GM12878 (cell line): Measurements from ENCODE around the gene DEXI. TPM values are rescaled to one million over a fixed set of nuclear protein-coding genes. Genes with fewer than 3 reads are reported as not detected.
A peak's percentile ranks its signal among the peaks of the same experiment; 100 is the strongest.

Experiments
- ATAC-seq: fragments of 200-7000 bp; cut with Tn5 transposase; 3 replicates; pipeline ENCODE4 v1.9.1; 2020; ENCODE audit warnings: mild to moderate bottlenecking, moderate library complexity
- BruUV-seq: library from RNA; stranded (reverse); fragments of 400-500 nt; replicated peaks from 2 replicates; lab custom pipeline; 2021; lab: Mats Ljungman, UMichigan
- CTCF ChIA-PET: fragments of 300-600 bp; sonication (Branson Sonifier 250); formaldehyde crosslinking; extraction: SDS; loops from one replicate; lab custom pipeline; 2021; ENCODE audit warnings: inconsistent platforms; lab: Yijun Ruan, JAX
- POLR2A ChIA-PET: fragments of 350-600 bp; formaldehyde crosslinking; extraction: SDS; loops from one replicate; lab custom pipeline; 2021; ENCODE audit warnings: inconsistent platforms; lab: Charles Lee
- RAD21 ChIA-PET: fragments of 300-600 bp; sonication (Branson Sonifier 250); formaldehyde crosslinking; loops from one replicate; lab custom pipeline; 2023; ENCODE audit warnings: antibody characterized with exemption; ENCODE audit not compliant: unreplicated experiment; lab: Charles Lee
- SMC1A ChIA-PET: fragments of 300-600 bp; sonication (Branson Sonifier 250); formaldehyde crosslinking; loops from one replicate; lab custom pipeline; 2023; ENCODE audit not compliant: unreplicated experiment, uncharacterized antibody; lab: Charles Lee
- DNase-seq: peaks from one replicate; pipeline ENCODE4 v3.0.0-alpha.2; 2011; ENCODE audit warnings: low read depth, low spot score
- FAIRE-seq: peaks from 3 replicates; lab custom pipeline; 2011; peaks lifted over from hg19 to GRCh38; lab: Jason Lieb, UNC
- H2AFZ ChIP-seq: 2 replicates; pipeline ENCODE4 v1.6.0; 2011; ENCODE audit warnings: low read depth, low read length, control low read depth; ENCODE audit not compliant: control insufficient read depth
- H3K27ac ChIP-seq: 2 replicates; pipeline ENCODE4 v1.5.1; 2011; ENCODE audit warnings: control low read depth; ENCODE audit not compliant: control insufficient read depth, insufficient read depth
- H3K27me3 ChIP-seq, 2 experiments: replicated peaks in 1 of 2; 2 replicates each; pipeline versions ENCODE4 v1.6.0 to v1.6.1; 2011; ENCODE audit warnings: low read length in 1 of 2; ENCODE audit not compliant: control insufficient read depth in 2 of 2, insufficient read depth in 2 of 2
- H3K36me3 ChIP-seq, 2 experiments: 2 replicates each; pipeline ENCODE4 v1.5.1; 2011; ENCODE audit warnings: low read length in 1 of 2; ENCODE audit not compliant: control insufficient read depth in 2 of 2, insufficient read depth in 2 of 2
- H3K4me1 ChIP-seq: 2 replicates; pipeline ENCODE4 v1.6.1; 2011; ENCODE audit warnings: mild to moderate bottlenecking, low read length, moderate library complexity, mixed read lengths; ENCODE audit not compliant: control insufficient read depth, insufficient read depth
- H3K4me2 ChIP-seq: 2 replicates; pipeline ENCODE4 v1.6.0; 2011; ENCODE audit warnings: control low read depth; ENCODE audit not compliant: control insufficient read depth, insufficient read depth
- H3K4me3 ChIP-seq: fragments of 200-600 bp; sonication (generic); 2 replicates; pipeline ENCODE4 v1.5.1; 2016
- H3K79me2 ChIP-seq: 2 replicates; pipeline ENCODE4 v1.6.0; 2011; ENCODE audit warnings: low read length; ENCODE audit not compliant: control insufficient read depth, insufficient read depth
- H3K9ac ChIP-seq: 2 replicates; pipeline ENCODE4 v1.8.0; 2011; ENCODE audit warnings: low read length, control low read depth, mixed read lengths; ENCODE audit not compliant: control insufficient read depth, insufficient read depth
- H3K9me3 ChIP-seq: replicated peaks from 3 replicates; pipeline ENCODE4 v1.5.1; 2011; ENCODE audit warnings: mild to moderate bottlenecking, low read length; ENCODE audit not compliant: control insufficient read depth, insufficient read depth
- H4K20me1 ChIP-seq: 2 replicates; pipeline ENCODE4 v1.6.0; 2011; ENCODE audit not compliant: control insufficient read depth, insufficient read depth
- ATF7 ChIP-seq: fragments of 450-650 bp; IDR thresholded peaks from 2 replicates; pipeline ENCODE4 v1.6.1; 2016; ENCODE audit warnings: low read depth, mild to moderate bottlenecking
- BHLHE40 ChIP-seq, 2 experiments: fragments of 450-650 bp in 1 of 2; IDR thresholded peaks; 2 replicates each; pipeline ENCODE4 v1.6.1; 2011 to 2017; ENCODE audit warnings: low read depth in 2 of 2, borderline replicate concordance in 1 of 2, improper control_type of control experiment in 1 of 2, low read length in 1 of 2, mild to moderate bottlenecking in 1 of 2
- BRCA1 ChIP-seq: IDR thresholded peaks from 2 replicates; pipeline ENCODE4 v1.6.1; 2011; ENCODE audit warnings: low read depth, low read length, improper control_type of control experiment
- CEBPB ChIP-seq, 2 experiments: fragments of 150-350 bp in 1 of 2; IDR thresholded peaks; 2 replicates each; pipeline ENCODE4 v1.6.1; 2012 to 2014; ENCODE audit warnings: low read depth in 2 of 2, low read length in 2 of 2, borderline replicate concordance in 1 of 2, inconsistent platforms in 1 of 2
- EED ChIP-seq: sonication (generic); IDR thresholded peaks from 2 replicates; pipeline ENCODE4 v1.6.1; 2016; ENCODE audit warnings: antibody characterized with exemption, low read depth
- HDGF ChIP-seq: fragments of 450-650 bp; IDR thresholded peaks from 2 replicates; pipeline ENCODE4 v1.6.1; 2016; ENCODE audit warnings: antibody characterized with exemption
- JUNB ChIP-seq: IDR thresholded peaks from 2 replicates; pipeline ENCODE4 v1.6.1; 2016; ENCODE audit warnings: antibody characterized with exemption, mild to moderate bottlenecking
- LARP7 ChIP-seq: fragments of 450-650 bp; IDR thresholded peaks from 2 replicates; pipeline ENCODE4 v1.6.1; 2017; ENCODE audit warnings: mild to moderate bottlenecking
- REST ChIP-seq: IDR thresholded peaks from 2 replicates; pipeline ENCODE4 v1.6.1; 2012; ENCODE audit warnings: mild to moderate bottlenecking, low read depth, low read length
- SPI1 ChIP-seq: IDR thresholded peaks from 2 replicates; pipeline ENCODE4 v1.6.1; 2011; ENCODE audit warnings: low read depth, mild to moderate bottlenecking, low read length, moderate library complexity, borderline replicate concordance; ENCODE audit not compliant: insufficient read depth
- SUPT20H ChIP-seq: IDR thresholded peaks from 2 replicates; pipeline ENCODE4 v1.6.1; 2011; ENCODE audit warnings: low read depth, mild to moderate bottlenecking, low read length, moderate library complexity, borderline replicate concordance; ENCODE audit not compliant: control insufficient read depth
- TBL1XR1 ChIP-seq: IDR thresholded peaks from 2 replicates; pipeline ENCODE4 v1.6.1; 2012; ENCODE audit warnings: low read depth, low read length, improper control_type of control experiment
- ZZZ3 ChIP-seq: IDR thresholded peaks from 2 replicates; pipeline ENCODE4 v1.6.1; 2011; ENCODE audit warnings: low read depth; ENCODE audit not compliant: control insufficient read depth, insufficient read length
- WGBS: methylation state at CpG from one replicate; pipeline ENCODE4 v1.1.6; 2016; ENCODE audit warnings: low lambda C conversion rate; ENCODE audit not compliant: insufficient replicate concordance, insufficient coverage; ENCODE audit errors: missing lambda C conversion rate; 5-methylcytosine and 5-hydroxymethylcytosine counted together
- in situ Hi-C: fragments of 300-500 bp; cut with MboI; formaldehyde crosslinking; loops from 9 replicates; pipeline ENCODE4 v1.14.3; 2018; ENCODE audit warnings: mixed read lengths
- intact Hi-C: fragments of 100-400 bp; cut with micrococcal nuclease; formaldehyde crosslinking; loops from one replicate; pipeline ENCODE4 v1.14.2; 2022; ENCODE audit not compliant: unreplicated experiment
- polyA plus RNA-seq, 11 experiments: library from polyadenylated mRNA; depleted of rRNA in 4 of 11; unstranded in 6 of 11; stranded (reverse) in 5 of 11; fragments of >200 nt; fragmentation: Nextera tagmentation in 4 of 11; fragmentation: Illumina TruSeq in 1 of 11; extraction: Ambion mirVana in 4 of 11; extraction: Trizol in 1 of 11; gene quantifications; 1 replicate in 1 of 11; 2 replicates in 10 of 11; pipeline versions ENCODE4 v1.2.1 to v1.2.3, GENCODE V29; 2011 to 2016; ENCODE audit warnings: inconsistent platforms in 2 of 11, missing spikeins in 2 of 11, low read depth in 1 of 11
- total RNA-seq, 4 experiments: library from RNA; depleted of rRNA in 3 of 4; stranded (reverse); fragments of >200 nt in 3 of 4; fragmentation: Illumina TruSeq in 1 of 4; extraction: Trizol in 1 of 4; gene quantifications; 2 replicates each; pipeline versions ENCODE4 v1.2.1 to v1.2.3, GENCODE V29; 2013 to 2021
- TF ChIP-seq, protein P1 (sequence below): fragments of 450-650 bp; IDR thresholded peaks from 2 replicates; pipeline ENCODE4 v1.6.1; 2017; ENCODE audit warnings: mild to moderate bottlenecking, low read depth, inconsistent platforms; ENCODE audit not compliant: poor library complexity, severe bottlenecking
- TF ChIP-seq, protein P2 (sequence below): fragments of 450-650 bp; IDR thresholded peaks from 2 replicates; pipeline ENCODE4 v1.6.1; 2016; ENCODE audit warnings: mild to moderate bottlenecking

The DEXI gene
- total and polyA plus RNA-seq, 10 of the 15 experiments (the other 5 are each of a cell fraction or from before 2014, with no cell fraction given) = 1.4 to 26.3 (median 18.4) TPM

DNA sequence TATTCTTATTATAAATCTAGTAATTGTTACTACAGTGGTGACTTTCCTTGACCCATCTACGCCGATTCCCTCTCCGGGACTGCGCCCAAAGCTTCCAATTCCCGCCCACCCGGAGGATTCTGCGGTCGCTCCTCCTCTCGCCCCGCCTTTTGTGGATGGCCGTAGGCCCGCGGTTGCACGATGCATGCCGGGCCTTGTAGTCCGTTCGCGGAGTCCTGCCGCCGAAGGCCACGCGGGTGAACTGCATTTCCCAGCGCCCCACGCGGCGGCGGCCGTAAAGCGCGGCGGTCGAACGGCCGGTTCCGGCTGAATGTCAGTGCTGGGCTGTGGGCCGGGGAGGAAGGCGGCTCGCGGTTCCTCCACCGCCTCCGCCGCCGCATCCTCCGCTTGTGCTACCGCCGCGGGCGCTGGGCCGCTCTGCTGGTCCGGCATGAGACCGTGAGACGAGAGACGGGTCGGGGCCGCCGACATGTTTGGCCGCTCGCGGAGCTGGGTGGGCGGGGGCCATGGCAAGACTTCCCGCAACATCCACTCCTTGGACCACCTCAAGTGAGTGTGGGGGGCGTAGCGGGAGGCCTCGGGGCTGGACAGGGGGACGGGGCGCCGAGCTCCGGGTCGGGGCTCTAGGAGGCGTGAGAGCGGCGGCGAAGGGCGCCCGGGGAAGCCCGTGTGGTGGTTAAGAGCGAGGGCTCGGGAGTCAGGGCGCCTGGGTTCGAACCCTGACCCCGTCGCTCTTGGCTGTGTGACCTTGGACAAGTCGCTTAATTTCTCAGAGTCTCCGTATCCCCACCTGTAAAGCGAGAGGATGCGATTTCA lies 2.2 kb upstream of the DEXI start, which contains the start of gene CLEC16A:
CLEC16A (plus strand) TSS at position 316 of the 816 bp plus-strand sequence; CDS start at position 470, 154 bp downstream.
- peaks cover 20% of the 10 kb centered on the region for H3K4me1 ChIP-seq
- H3K4me2 ChIP-seq = peak within 1 kb of the TSS; percentile 76
- in situ Hi-C loops (no loop called here), intact Hi-C loops (no loop called here)
- H3K4me3 ChIP-seq = peak within 1 kb of the TSS; percentile 94
- ChIA-PET RAD21 (interaction anchor here (1.0 to 1.7 kb wide), 6 partner anchors 10 to 429 kb away, joined by 3 to 9 read pairs (median 4); partner anchors contain the start of gene CIITA), CTCF (interaction anchor here (1.1 to 1.2 kb wide), 3 partner anchors 9 to 25 kb away, joined by 3 to 6 read pairs (median 6); no protein-coding TSS in a partner anchor), POLR2A (interaction anchor here (1.0 to 1.1 kb wide), 2 partner anchors 13 to 21 kb away, joined by 3 read pairs; no protein-coding TSS in a partner anchor), SMC1A (interaction anchor here (0.8 to 1.6 kb wide), 7 partner anchors 12 to 412 kb away, joined by 3 to 9 read pairs (median 4); no protein-coding TSS in a partner anchor)
- peaks cover 72% of the 10 kb centered on the region for H3K79me2 ChIP-seq
- peak within 1 kb of the TSS; percentile 90 for H3K9ac ChIP-seq
- FAIRE-seq (peak; percentile 81), ATAC-seq (peak; percentile 73), DNase-seq (peak; percentile 82)
- under 1% methylated on average over 58 of the region's 86 CpGs for WGBS
- BruUV-seq = no TSS peak
- no peaks in the 10 kb centered on the region for H3K9me3 ChIP-seq
- H4K20me1 ChIP-seq = no peaks in the 10 kb centered on the region; the same call in none of the 2 replicates
- H3K27me3 ChIP-seq = no peaks in the 10 kb centered on the region
- peak within 1 kb of the TSS; percentile 71 for H3K27ac ChIP-seq
- no peaks in the 10 kb centered on the region for H3K36me3 ChIP-seq
- H2AFZ ChIP-seq = peak within 1 kb of the TSS; percentile 70
- TF ChIP-seq EED = no peak; the same call in 1 of the 2 replicates
- TF ChIP-seq SPI1 = no peak
- TF ChIP-seq CEBPB (IDR thresholded peaks at IDR 0.05; ENCODE audit: borderline replicate concordance in 1 of 2, low read depth in 2 of 2, low read length in 2 of 2) = no peak
- TF ChIP-seq JUNB = no peak
- TF ChIP-seq REST = no peak
- no peak for TF ChIP-seq SUPT20H
- TF ChIP-seq BRCA1 = no peak
- no peak; the same call in none of the 2 replicates for TF ChIP-seq TBL1XR1
- TF ChIP-seq ATF7 = no peak
- TF ChIP-seq HDGF = 0 out of 2 replicates have a peak, but pooled peaks have one; percentile 53
- TF ChIP-seq, protein P1, sequence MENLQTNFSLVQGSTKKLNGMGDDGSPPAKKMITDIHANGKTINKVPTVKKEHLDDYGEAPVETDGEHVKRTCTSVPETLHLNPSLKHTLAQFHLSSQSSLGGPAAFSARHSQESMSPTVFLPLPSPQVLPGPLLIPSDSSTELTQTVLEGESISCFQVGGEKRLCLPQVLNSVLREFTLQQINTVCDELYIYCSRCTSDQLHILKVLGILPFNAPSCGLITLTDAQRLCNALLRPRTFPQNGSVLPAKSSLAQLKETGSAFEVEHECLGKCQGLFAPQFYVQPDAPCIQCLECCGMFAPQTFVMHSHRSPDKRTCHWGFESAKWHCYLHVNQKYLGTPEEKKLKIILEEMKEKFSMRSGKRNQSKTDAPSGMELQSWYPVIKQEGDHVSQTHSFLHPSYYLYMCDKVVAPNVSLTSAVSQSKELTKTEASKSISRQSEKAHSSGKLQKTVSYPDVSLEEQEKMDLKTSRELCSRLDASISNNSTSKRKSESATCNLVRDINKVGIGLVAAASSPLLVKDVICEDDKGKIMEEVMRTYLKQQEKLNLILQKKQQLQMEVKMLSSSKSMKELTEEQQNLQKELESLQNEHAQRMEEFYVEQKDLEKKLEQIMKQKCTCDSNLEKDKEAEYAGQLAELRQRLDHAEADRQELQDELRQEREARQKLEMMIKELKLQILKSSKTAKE = no peak
- no peak for TF ChIP-seq ZZZ3
- peak; percentile 98 for TF ChIP-seq LARP7
- TF ChIP-seq, protein P2, sequence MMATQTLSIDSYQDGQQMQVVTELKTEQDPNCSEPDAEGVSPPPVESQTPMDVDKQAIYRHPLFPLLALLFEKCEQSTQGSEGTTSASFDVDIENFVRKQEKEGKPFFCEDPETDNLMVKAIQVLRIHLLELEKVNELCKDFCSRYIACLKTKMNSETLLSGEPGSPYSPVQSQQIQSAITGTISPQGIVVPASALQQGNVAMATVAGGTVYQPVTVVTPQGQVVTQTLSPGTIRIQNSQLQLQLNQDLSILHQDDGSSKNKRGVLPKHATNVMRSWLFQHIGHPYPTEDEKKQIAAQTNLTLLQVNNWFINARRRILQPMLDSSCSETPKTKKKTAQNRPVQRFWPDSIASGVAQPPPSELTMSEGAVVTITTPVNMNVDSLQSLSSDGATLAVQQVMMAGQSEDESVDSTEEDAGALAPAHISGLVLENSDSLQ = peak; percentile 23; the same call in 1 of the 2 replicates
- peak; percentile 41 to 58; a peak in 2 of 4 replicates for TF ChIP-seq BHLHE40 (IDR thresholded peaks at IDR 0.05; ENCODE audit: borderline replicate concordance in 1 of 2, low read depth in 2 of 2, low read length in 1 of 2)
